ENCODE data around the gene DEGS2. TPM values are rescaled to one million over a fixed set of nuclear protein-coding genes. Genes with fewer than 3 reads are reported as not detected.

DEGS2 gene
- total and polyA plus RNA-seq, 2 of the 13 experiments (the other 11 are each of a cell fraction or from before 2014, with no cell fraction given) = 0.09 TPM

DNA sequence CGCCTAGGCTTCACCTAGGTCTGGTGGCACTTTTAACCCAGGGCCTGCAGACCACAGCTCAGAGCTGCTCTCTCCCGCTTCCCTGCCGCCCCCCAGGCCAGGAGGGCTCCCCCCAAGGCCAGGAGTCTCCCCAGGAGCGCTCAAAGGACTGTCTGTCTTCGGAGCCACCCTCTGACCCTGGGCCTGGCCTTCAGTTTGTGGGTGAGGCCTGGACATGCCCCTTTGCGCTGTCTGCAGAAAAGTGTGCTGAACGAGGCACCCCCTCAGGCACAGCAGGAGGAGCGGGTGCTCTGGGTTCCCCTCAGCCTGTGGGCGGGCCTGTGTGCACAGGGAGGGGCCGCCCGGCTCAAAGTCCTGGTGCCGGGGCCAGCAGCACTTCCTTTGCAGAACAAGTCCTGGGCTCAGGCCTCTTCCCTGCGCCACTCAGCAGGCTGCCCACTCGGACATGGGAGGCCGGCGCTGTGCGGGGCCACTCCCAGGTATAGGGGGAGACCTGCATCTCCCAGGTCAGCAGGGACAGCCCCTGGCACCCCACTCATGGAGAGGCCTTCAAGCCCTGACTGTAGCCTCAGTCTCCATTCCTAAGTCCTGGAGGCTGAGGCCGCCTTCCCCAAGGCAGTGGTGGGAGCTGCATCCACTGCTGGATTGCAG lies 14.3 kb downstream of the DEGS2 start (continued):
- TF ChIP-seq, protein P1, sequence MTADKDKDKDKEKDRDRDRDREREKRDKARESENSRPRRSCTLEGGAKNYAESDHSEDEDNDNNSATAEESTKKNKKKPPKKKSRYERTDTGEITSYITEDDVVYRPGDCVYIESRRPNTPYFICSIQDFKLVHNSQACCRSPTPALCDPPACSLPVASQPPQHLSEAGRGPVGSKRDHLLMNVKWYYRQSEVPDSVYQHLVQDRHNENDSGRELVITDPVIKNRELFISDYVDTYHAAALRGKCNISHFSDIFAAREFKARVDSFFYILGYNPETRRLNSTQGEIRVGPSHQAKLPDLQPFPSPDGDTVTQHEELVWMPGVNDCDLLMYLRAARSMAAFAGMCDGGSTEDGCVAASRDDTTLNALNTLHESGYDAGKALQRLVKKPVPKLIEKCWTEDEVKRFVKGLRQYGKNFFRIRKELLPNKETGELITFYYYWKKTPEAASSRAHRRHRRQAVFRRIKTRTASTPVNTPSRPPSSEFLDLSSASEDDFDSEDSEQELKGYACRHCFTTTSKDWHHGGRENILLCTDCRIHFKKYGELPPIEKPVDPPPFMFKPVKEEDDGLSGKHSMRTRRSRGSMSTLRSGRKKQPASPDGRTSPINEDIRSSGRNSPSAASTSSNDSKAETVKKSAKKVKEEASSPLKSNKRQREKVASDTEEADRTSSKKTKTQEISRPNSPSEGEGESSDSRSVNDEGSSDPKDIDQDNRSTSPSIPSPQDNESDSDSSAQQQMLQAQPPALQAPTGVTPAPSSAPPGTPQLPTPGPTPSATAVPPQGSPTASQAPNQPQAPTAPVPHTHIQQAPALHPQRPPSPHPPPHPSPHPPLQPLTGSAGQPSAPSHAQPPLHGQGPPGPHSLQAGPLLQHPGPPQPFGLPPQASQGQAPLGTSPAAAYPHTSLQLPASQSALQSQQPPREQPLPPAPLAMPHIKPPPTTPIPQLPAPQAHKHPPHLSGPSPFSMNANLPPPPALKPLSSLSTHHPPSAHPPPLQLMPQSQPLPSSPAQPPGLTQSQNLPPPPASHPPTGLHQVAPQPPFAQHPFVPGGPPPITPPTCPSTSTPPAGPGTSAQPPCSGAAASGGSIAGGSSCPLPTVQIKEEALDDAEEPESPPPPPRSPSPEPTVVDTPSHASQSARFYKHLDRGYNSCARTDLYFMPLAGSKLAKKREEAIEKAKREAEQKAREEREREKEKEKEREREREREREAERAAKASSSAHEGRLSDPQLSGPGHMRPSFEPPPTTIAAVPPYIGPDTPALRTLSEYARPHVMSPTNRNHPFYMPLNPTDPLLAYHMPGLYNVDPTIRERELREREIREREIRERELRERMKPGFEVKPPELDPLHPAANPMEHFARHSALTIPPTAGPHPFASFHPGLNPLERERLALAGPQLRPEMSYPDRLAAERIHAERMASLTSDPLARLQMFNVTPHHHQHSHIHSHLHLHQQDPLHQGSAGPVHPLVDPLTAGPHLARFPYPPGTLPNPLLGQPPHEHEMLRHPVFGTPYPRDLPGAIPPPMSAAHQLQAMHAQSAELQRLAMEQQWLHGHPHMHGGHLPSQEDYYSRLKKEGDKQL (CRISPR knock-in tag; IDR thresholded peaks at IDR 0.05; ENCODE audit: low read depth) = peak; percentile 30; the same call in 1 of the 2 replicates
- TF ChIP-seq NPAS2 (CRISPR knock-in tag; IDR thresholded peaks at IDR 0.05; ENCODE audit: borderline replicate concordance) (no peak), ZNF816 (CRISPR knock-in tag; IDR thresholded peaks at IDR 0.05; ENCODE audit: borderline replicate concordance) (no peak), THAP11 (CRISPR knock-in tag; IDR thresholded peaks at IDR 0.05) (no peak), RNF2 (conservative IDR thresholded peaks at IDR 0.05; ENCODE audit: low read depth) (peak; percentile 82; the same call in 1 of the 2 replicates), PREB (CRISPR knock-in tag; IDR thresholded peaks at IDR 0.05) (no peak), PHB2 (IDR thresholded peaks at IDR 0.05; ENCODE audit: partially characterized antibody) (no peak), PAF1 (CRISPR knock-in tag; IDR thresholded peaks at IDR 0.05) (no peak), EZH2 (conservative IDR thresholded peaks at IDR 0.05; ENCODE audit: low read depth, low read length) (no peak), SAP130 (CRISPR knock-in tag; IDR thresholded peaks at IDR 0.05; ENCODE audit: low read depth) (peak; percentile 74), TAF1 (CRISPR knock-in tag; IDR thresholded peaks at IDR 0.05) (peak; percentile 89), ZNF235 (CRISPR knock-in tag; IDR thresholded peaks at IDR 0.05; ENCODE audit: borderline replicate concordance) (no peak), GATA4 (IDR thresholded peaks at IDR 0.05; ENCODE audit: borderline replicate concordance, low read depth) (no peak; the same call in 1 of the 2 replicates), RFXANK (CRISPR knock-in tag; IDR thresholded peaks at IDR 0.05) (0 out of 2 replicates have a peak, but pooled peaks have one; percentile 60), ARNT2 (CRISPR knock-in tag; IDR thresholded peaks at IDR 0.05; ENCODE audit: low read depth) (0 out of 2 replicates have a peak, but pooled peaks have one; percentile 55), MXD4 (CRISPR knock-in tag; IDR thresholded peaks at IDR 0.05) (no peak)
- TF ChIP-seq, protein P2, sequence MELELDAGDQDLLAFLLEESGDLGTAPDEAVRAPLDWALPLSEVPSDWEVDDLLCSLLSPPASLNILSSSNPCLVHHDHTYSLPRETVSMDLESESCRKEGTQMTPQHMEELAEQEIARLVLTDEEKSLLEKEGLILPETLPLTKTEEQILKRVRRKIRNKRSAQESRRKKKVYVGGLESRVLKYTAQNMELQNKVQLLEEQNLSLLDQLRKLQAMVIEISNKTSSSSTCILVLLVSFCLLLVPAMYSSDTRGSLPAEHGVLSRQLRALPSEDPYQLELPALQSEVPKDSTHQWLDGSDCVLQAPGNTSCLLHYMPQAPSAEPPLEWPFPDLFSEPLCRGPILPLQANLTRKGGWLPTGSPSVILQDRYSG (CRISPR knock-in tag; IDR thresholded peaks at IDR 0.05) = no peak
- TF ChIP-seq, protein P3, sequence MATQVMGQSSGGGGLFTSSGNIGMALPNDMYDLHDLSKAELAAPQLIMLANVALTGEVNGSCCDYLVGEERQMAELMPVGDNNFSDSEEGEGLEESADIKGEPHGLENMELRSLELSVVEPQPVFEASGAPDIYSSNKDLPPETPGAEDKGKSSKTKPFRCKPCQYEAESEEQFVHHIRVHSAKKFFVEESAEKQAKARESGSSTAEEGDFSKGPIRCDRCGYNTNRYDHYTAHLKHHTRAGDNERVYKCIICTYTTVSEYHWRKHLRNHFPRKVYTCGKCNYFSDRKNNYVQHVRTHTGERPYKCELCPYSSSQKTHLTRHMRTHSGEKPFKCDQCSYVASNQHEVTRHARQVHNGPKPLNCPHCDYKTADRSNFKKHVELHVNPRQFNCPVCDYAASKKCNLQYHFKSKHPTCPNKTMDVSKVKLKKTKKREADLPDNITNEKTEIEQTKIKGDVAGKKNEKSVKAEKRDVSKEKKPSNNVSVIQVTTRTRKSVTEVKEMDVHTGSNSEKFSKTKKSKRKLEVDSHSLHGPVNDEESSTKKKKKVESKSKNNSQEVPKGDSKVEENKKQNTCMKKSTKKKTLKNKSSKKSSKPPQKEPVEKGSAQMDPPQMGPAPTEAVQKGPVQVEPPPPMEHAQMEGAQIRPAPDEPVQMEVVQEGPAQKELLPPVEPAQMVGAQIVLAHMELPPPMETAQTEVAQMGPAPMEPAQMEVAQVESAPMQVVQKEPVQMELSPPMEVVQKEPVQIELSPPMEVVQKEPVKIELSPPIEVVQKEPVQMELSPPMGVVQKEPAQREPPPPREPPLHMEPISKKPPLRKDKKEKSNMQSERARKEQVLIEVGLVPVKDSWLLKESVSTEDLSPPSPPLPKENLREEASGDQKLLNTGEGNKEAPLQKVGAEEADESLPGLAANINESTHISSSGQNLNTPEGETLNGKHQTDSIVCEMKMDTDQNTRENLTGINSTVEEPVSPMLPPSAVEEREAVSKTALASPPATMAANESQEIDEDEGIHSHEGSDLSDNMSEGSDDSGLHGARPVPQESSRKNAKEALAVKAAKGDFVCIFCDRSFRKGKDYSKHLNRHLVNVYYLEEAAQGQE (IDR thresholded peaks at IDR 0.05; ENCODE audit: borderline replicate concordance in 1 of 2, low read depth in 1 of 2, low read length in 2 of 2) = no peak; a peak in 1 of 4 replicates

All from HepG2 (cell line).